Measurements from ENCODE around the gene EXD3. TPM values are rescaled to one million over a fixed set of nuclear protein-coding genes. Genes with fewer than 3 reads are reported as not detected.
"Not testable (repeated sequence)": the region's sequence is repeated elsewhere in the genome, so short reads cannot be mapped to it uniquely, and the experiment has no call there.

Gene EXD3
- total and polyA plus RNA-seq, 2 donors from 2014 or later, result 18.9 to 44.5 TPM

DNA sequence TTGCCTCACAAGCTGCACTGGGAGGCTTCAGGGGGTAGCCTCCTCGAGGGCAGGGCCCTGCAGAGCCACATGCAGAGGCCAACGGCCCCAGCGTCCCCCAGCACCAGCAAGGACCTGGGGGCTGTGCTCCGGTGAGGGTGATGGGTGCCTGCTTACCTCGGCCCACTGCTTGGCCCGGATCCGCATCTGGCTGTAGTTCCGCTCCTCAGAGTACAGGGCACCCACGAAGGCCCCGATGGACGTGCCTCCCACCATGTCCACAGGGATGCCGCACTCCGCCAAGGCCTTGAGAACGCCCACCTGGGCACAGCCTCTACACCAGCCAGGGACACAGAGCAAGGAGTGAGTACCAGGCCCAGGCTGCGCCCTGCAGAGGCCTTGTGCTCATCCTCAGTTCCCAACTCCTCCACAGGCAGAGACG is 44.2 kb upstream of the EXD3 start:
- no peaks in the 10 kb centered on the region for H3K36me3 ChIP-seq (ENCODE audit: control insufficient read depth in 2 of 3, insufficient read depth in 3 of 3, low read length in 3 of 3)
- no peaks in the 10 kb centered on the region for H3K4me1 ChIP-seq (ENCODE audit: control insufficient read depth in 2 of 3, insufficient read depth in 2 of 3, low read depth in 1 of 3, low read length in 3 of 3)
- no peak overlapping the region for H3K27ac ChIP-seq (ENCODE audit: low read depth in 2 of 2, low read length in 2 of 2)
- intact Hi-C loops (cut with DNase I), result no loop called here
- TF ChIP-seq, protein P1, sequence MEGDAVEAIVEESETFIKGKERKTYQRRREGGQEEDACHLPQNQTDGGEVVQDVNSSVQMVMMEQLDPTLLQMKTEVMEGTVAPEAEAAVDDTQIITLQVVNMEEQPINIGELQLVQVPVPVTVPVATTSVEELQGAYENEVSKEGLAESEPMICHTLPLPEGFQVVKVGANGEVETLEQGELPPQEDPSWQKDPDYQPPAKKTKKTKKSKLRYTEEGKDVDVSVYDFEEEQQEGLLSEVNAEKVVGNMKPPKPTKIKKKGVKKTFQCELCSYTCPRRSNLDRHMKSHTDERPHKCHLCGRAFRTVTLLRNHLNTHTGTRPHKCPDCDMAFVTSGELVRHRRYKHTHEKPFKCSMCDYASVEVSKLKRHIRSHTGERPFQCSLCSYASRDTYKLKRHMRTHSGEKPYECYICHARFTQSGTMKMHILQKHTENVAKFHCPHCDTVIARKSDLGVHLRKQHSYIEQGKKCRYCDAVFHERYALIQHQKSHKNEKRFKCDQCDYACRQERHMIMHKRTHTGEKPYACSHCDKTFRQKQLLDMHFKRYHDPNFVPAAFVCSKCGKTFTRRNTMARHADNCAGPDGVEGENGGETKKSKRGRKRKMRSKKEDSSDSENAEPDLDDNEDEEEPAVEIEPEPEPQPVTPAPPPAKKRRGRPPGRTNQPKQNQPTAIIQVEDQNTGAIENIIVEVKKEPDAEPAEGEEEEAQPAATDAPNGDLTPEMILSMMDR (IDR thresholded peaks at IDR 0.05; ENCODE audit: borderline replicate concordance, extremely low read depth, insufficient read depth), result no peak
- H3K9ac ChIP-seq (ENCODE audit: low read length in 3 of 3), result no peak overlapping the region
- FAIRE-seq, result no peak
- no peaks in the 10 kb centered on the region for H3K27me3 ChIP-seq (ENCODE audit: control insufficient read depth, insufficient read depth, low read length)
- H3K4me3 ChIP-seq (ENCODE audit: low read length in 3 of 3), result no peak overlapping the region
- H3K9me3 ChIP-seq (ENCODE audit: control insufficient read depth in 2 of 3, insufficient read depth in 1 of 3, low read length in 3 of 3), result no peaks in the 10 kb centered on the region
- peak in 1 of 5 donors; percentile 25 for DNase-seq

DNA sequence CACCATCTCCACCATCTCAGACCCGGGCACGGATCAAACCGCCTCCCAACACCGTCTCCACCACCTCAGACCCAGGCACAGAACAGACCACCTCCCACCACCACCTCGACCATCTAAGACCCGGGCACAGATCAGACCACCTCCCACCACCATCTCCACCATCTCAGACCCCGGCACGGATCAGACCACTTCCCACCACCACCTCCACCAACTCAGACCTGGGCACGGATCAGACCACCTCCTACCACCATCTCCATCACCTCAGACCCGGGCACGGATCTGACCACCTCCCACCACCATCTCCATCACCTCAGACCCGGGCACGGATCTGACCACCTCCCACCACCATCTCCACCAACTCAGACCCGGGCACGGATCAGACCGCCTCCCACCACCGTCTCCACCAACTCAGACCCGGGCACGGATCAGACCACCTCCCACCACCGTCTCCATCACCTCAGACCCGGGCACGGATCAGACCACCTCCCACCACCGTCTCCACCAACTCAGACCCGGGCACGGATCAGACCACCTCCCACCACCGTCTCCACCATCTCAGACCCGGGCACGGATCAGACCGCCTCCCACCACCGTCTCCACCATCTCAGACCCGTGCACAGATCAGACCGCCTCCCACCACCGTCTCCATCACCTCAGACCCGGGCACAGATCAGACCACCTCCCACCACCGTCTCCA is 43.6 kb upstream of the EXD3 start:
- H3K4me3 ChIP-seq (ENCODE audit: low read length in 3 of 3); H3K9ac ChIP-seq (ENCODE audit: low read length in 3 of 3); H3K27me3 ChIP-seq (ENCODE audit: control insufficient read depth, insufficient read depth, low read length); H3K36me3 ChIP-seq (ENCODE audit: control insufficient read depth in 2 of 3, insufficient read depth in 3 of 3, low read length in 3 of 3); H3K4me1 ChIP-seq (ENCODE audit: control insufficient read depth in 2 of 3, insufficient read depth in 2 of 3, low read depth in 1 of 3, low read length in 3 of 3); H3K27ac ChIP-seq (ENCODE audit: low read depth in 2 of 2, low read length in 2 of 2); intact Hi-C loops (cut with DNase I); FAIRE-seq; H3K9me3 ChIP-seq (ENCODE audit: control insufficient read depth in 2 of 3, insufficient read depth in 1 of 3, low read length in 3 of 3): not testable (repeated sequence)
- DNase-seq, result peak in 1 of 5 donors; percentile 29

DNA sequence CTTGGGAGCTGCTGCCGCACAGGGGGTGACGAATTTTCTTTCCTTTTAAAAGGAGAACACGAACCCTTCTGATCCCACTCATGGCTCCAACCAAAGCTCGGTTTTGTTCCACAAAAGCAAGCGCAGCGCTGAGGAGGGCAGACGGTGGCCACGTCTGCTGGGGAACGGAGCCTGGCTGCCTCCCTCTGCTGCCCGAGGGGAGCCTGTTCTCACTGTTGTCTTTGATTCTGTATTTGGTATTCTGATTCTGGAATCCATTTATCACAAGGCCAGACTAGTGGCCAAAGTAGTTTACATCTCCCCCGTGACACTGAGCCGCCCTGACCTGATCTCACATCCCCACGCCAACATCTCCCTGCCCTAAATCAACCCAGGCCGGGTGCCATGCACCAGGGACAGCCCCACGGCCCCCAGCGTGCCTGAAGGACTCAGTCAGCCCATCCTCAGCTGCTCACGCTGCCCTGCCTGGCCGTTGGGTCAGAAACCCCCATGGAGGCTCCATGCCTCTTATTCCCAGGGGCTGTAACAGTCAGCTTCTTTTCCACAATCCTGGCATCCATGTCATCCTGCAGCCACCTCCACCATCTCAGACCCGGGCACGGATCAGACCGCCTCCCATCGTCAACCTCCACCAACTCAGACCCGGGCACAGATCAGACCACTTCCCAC is 42.9 kb upstream of the EXD3 start:
- no peak overlapping the region for H3K9ac ChIP-seq (ENCODE audit: low read length in 3 of 3)
- intact Hi-C loops (cut with DNase I), result no loop called here
- H3K36me3 ChIP-seq (ENCODE audit: control insufficient read depth in 2 of 3, insufficient read depth in 3 of 3, low read length in 3 of 3), result no peaks in the 10 kb centered on the region
- H3K27me3 ChIP-seq (ENCODE audit: control insufficient read depth, insufficient read depth, low read length), result no peaks in the 10 kb centered on the region
- no peaks in the 10 kb centered on the region for H3K9me3 ChIP-seq (ENCODE audit: control insufficient read depth in 2 of 3, insufficient read depth in 1 of 3, low read length in 3 of 3)
- TF ChIP-seq, protein P1 (IDR thresholded peaks at IDR 0.05; ENCODE audit: borderline replicate concordance, extremely low read depth, insufficient read depth), result no peak
- no peak overlapping the region for H3K27ac ChIP-seq (ENCODE audit: low read depth in 2 of 2, low read length in 2 of 2)
- no peaks in the 10 kb centered on the region for H3K4me1 ChIP-seq (ENCODE audit: control insufficient read depth in 2 of 3, insufficient read depth in 2 of 3, low read depth in 1 of 3, low read length in 3 of 3)
- DNase-seq (peak in 2 of 5 donors; percentile 23 to 58), FAIRE-seq (no peak)
- no peak overlapping the region for H3K4me3 ChIP-seq (ENCODE audit: low read length in 3 of 3)

DNA sequence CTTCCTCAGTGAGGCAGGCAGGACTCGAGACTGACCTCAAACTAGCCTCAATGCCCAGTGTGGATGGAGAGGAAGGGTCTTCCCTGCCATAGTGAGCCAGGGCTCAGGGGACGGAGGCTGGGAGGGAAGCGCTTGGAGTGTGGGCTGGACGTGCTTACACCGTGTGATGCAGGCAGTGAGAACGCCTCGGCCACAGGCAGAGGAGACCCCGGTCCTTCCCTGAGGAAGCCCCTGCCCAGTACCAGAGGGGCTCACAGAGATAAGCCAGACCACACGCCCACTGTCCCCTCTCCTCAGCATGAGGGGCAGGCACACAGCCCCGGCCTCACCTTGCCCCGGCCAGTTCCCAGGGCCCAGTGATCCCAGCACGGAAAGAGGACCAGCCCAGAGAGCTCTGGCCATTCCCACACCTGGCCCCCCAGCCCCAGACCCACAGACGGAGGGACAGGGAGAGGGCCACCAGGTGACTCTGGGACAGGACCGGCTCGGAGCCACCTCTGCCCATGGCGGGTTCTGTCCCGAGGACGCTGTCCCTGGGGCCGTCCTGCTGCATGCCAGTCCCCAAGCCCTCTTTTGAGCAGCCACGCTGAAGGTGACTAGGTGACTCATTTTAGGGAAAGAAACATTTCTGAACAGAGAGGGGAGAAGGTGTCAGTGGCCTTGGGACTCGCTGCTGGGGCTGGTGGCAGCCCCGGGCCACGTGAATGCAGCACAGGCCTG is 42.2 kb upstream of the EXD3 start:
- no peaks in the 10 kb centered on the region for H3K27me3 ChIP-seq (ENCODE audit: control insufficient read depth, insufficient read depth, low read length)
- TF ChIP-seq, protein P1 (IDR thresholded peaks at IDR 0.05; ENCODE audit: borderline replicate concordance, extremely low read depth, insufficient read depth), result no peak
- H3K4me3 ChIP-seq (ENCODE audit: low read length in 3 of 3), result no peak overlapping the region
- no peaks in the 10 kb centered on the region for H3K4me1 ChIP-seq (ENCODE audit: control insufficient read depth in 2 of 3, insufficient read depth in 2 of 3, low read depth in 1 of 3, low read length in 3 of 3)
- no peak overlapping the region for H3K9ac ChIP-seq (ENCODE audit: low read length in 3 of 3)
- no peaks in the 10 kb centered on the region for H3K36me3 ChIP-seq (ENCODE audit: control insufficient read depth in 2 of 3, insufficient read depth in 3 of 3, low read length in 3 of 3)
- FAIRE-seq (no peak), DNase-seq (peak in 2 of 5 donors; percentile 21 to 72)
- H3K9me3 ChIP-seq (ENCODE audit: control insufficient read depth in 2 of 3, insufficient read depth in 1 of 3, low read length in 3 of 3), result no peaks in the 10 kb centered on the region
- no peak overlapping the region for H3K27ac ChIP-seq (ENCODE audit: low read depth in 2 of 2, low read length in 2 of 2)
- intact Hi-C loops (cut with DNase I), result no loop called here
